IMR-90 (cell line): Measurements from ENCODE around the gene BCL2L2. TPM values are rescaled to one million over a fixed set of nuclear protein-coding genes. Genes with fewer than 3 reads are reported as not detected.

Experiments
- ATAC-seq: fragments of 200-7000 bp; cut with Tn5 transposase; 2 replicates; pipeline ENCODE4 v1.9.1; 2020; ENCODE audit warnings: low read depth, mild to moderate bottlenecking, moderate library complexity
- BruUV-seq: library from RNA; stranded (reverse); fragments of 400-500 nt; replicated peaks from 2 replicates; lab custom pipeline; 2021; lab: Mats Ljungman, UMichigan
- CTCF ChIA-PET: fragments of 300-600 bp; formaldehyde crosslinking; extraction: SDS; loops from one replicate; lab custom pipeline; 2021; ENCODE audit warnings: antibody characterized with exemption; lab: Yijun Ruan, JAX
- POLR2A ChIA-PET: fragments of 300-600 bp; sonication (Branson Sonifier 250); formaldehyde crosslinking; loops from one replicate; lab custom pipeline; 2022; ENCODE audit warnings: antibody characterized with exemption; ENCODE audit not compliant: unreplicated experiment; lab: Charles Lee
- DNase-seq: peaks from one replicate; pipeline ENCODE4 v3.0.0; 2013
- H2AFZ ChIP-seq: replicated peaks from 2 replicates; pipeline ENCODE3; 2013; ENCODE audit warnings: low read length, mild to moderate bottlenecking; ENCODE audit not compliant: poor library complexity
- H2AK5ac ChIP-seq: 2 replicates; pipeline ENCODE4 v1.6.1; 2013; ENCODE audit warnings: low read depth, low read length, inconsistent platforms
- H2AK9ac ChIP-seq: replicated peaks from 2 replicates; pipeline ENCODE3; 2013; ENCODE audit warnings: mild to moderate bottlenecking, low read depth, low read length, moderate library complexity; ENCODE audit not compliant: poor library complexity
- H2BK120ac ChIP-seq: 2 replicates; pipeline ENCODE4 v1.6.1; 2013; ENCODE audit warnings: low read depth, low read length, inconsistent platforms
- H2BK15ac ChIP-seq: 3 replicates; pipeline ENCODE4 v1.6.1; 2013; ENCODE audit warnings: low read depth, low read length, inconsistent platforms
- H2BK20ac ChIP-seq: 2 replicates; pipeline ENCODE4 v1.6.1; 2013; ENCODE audit warnings: low read depth, mild to moderate bottlenecking, inconsistent platforms, low read length, moderate library complexity
- H2BK5ac ChIP-seq: 2 replicates; pipeline ENCODE4 v1.6.1; 2013; ENCODE audit warnings: mild to moderate bottlenecking, low read depth, low read length, inconsistent platforms; ENCODE audit not compliant: poor library complexity, severe bottlenecking
- H3K14ac ChIP-seq: replicated peaks from 2 replicates; pipeline ENCODE4 v1.6.1; 2013; ENCODE audit warnings: low read depth, low read length, inconsistent platforms
- H3K18ac ChIP-seq: 2 replicates; pipeline ENCODE4 v1.6.1; 2013; ENCODE audit warnings: low read depth, low read length, control low read depth
- H3K23ac ChIP-seq: 2 replicates; pipeline ENCODE4 v1.6.1; 2013; ENCODE audit warnings: low read depth, low read length, inconsistent platforms
- H3K27ac ChIP-seq: 2 replicates; pipeline ENCODE4 v1.5.1; 2013; ENCODE audit warnings: mild to moderate bottlenecking, control low read depth, low read length; ENCODE audit not compliant: insufficient read depth
- H3K27me3 ChIP-seq: 2 replicates; pipeline ENCODE4 v1.6.1; 2013; ENCODE audit warnings: low read length; ENCODE audit not compliant: control insufficient read depth, insufficient read depth
- H3K36me3 ChIP-seq: 2 replicates; pipeline ENCODE4 v1.6.1; 2013; ENCODE audit warnings: low read length, mixed read lengths; ENCODE audit not compliant: control insufficient read depth, insufficient read depth
- H3K4ac ChIP-seq: 2 replicates; pipeline ENCODE4 v1.6.1; 2013; ENCODE audit warnings: low read depth, low read length, inconsistent platforms
- H3K4me1 ChIP-seq: 2 replicates; pipeline ENCODE4 v1.6.1; 2013; ENCODE audit warnings: low read length, mixed read lengths; ENCODE audit not compliant: control insufficient read depth, insufficient read depth
- H3K4me2 ChIP-seq: 2 replicates; pipeline ENCODE4 v1.6.1; 2013; ENCODE audit warnings: low read depth, mild to moderate bottlenecking, control low read depth, low read length, moderate library complexity
- H3K4me3 ChIP-seq: 2 replicates; pipeline ENCODE4 v1.5.1; 2013; ENCODE audit warnings: low read depth, mild to moderate bottlenecking, control low read depth, low read length, moderate library complexity; ENCODE audit not compliant: insufficient read depth
- H3K56ac ChIP-seq: 2 replicates; pipeline ENCODE4 v1.6.1; 2013; ENCODE audit warnings: low read length, inconsistent platforms; ENCODE audit not compliant: insufficient read depth; ENCODE audit errors: extremely low read depth
- H3K79me1 ChIP-seq, 2 experiments: 2 replicates each; pipeline ENCODE4 v1.6.1; 2013; ENCODE audit warnings: low read length in 2 of 2, inconsistent platforms in 1 of 2, low read depth in 1 of 2
- H3K9ac ChIP-seq: 2 replicates; pipeline ENCODE4 v1.6.1; 2013; ENCODE audit warnings: low read depth, low read length, control low read depth
- H3K9me1 ChIP-seq: 2 replicates; pipeline ENCODE4 v1.6.1; 2013; ENCODE audit warnings: low read length, inconsistent platforms; ENCODE audit not compliant: insufficient read depth
- H3K9me3 ChIP-seq: 2 replicates; pipeline ENCODE4 v1.6.1; 2013; ENCODE audit warnings: low read length; ENCODE audit not compliant: control insufficient read depth, insufficient read depth
- H4K20me1 ChIP-seq: 2 replicates; pipeline ENCODE4 v1.6.1; 2013; ENCODE audit warnings: low read length, inconsistent platforms; ENCODE audit not compliant: insufficient read depth
- H4K5ac ChIP-seq: 2 replicates; pipeline ENCODE4 v1.6.1; 2013; ENCODE audit warnings: mild to moderate bottlenecking, low read depth, low read length, control low read depth
- H4K8ac ChIP-seq, 2 experiments: 2 replicates each; pipeline ENCODE4 v1.6.1; 2013; ENCODE audit warnings: low read depth in 2 of 2, low read length in 2 of 2, control low read depth in 1 of 2, inconsistent platforms in 1 of 2
- H4K91ac ChIP-seq: 2 replicates; pipeline ENCODE4 v1.6.1; 2013; ENCODE audit warnings: low read depth, low read length, inconsistent platforms; ENCODE audit not compliant: insufficient read depth
- BHLHE40 ChIP-seq: fragments of 150-350 bp; IDR thresholded peaks from 2 replicates; pipeline ENCODE4 v1.6.1; 2016; ENCODE audit warnings: mild to moderate bottlenecking, low read depth, low read length
- CEBPB ChIP-seq: IDR thresholded peaks from 2 replicates; pipeline ENCODE4 v1.6.1; 2012; ENCODE audit warnings: low read depth, low read length, improper control_type of control experiment
- CHD1 ChIP-seq: IDR thresholded peaks from 2 replicates; pipeline ENCODE4 v1.6.1; 2012; ENCODE audit warnings: low read depth, low read length, improper control_type of control experiment
- CTCF ChIP-seq: conservative IDR thresholded peaks from 2 replicates; pipeline ENCODE4 v1.5.1; 2012; ENCODE audit warnings: mild to moderate bottlenecking, low read depth, low read length, improper control_type of control experiment
- ELK1 ChIP-seq: fragments of 150-350 bp; IDR thresholded peaks from 2 replicates; pipeline ENCODE4 v1.6.1; 2016; ENCODE audit warnings: low read depth, mild to moderate bottlenecking, low read length, moderate library complexity, borderline replicate concordance
- FOS ChIP-seq: fragments of 150-350 bp; IDR thresholded peaks from 2 replicates; pipeline ENCODE4 v1.6.1; 2016; ENCODE audit warnings: low read depth, low read length
- MAFK ChIP-seq: IDR thresholded peaks from 2 replicates; pipeline ENCODE4 v1.6.1; 2012; ENCODE audit warnings: low read depth, low read length, improper control_type of control experiment
- MAZ ChIP-seq: IDR thresholded peaks from 2 replicates; pipeline ENCODE4 v1.6.1; 2012; ENCODE audit warnings: low read depth, mild to moderate bottlenecking, low read length, improper control_type of control experiment, moderate library complexity, borderline replicate concordance
- MXI1 ChIP-seq: IDR thresholded peaks from 2 replicates; pipeline ENCODE4 v1.6.1; 2012; ENCODE audit warnings: low read depth, mild to moderate bottlenecking, low read length, moderate library complexity, borderline replicate concordance
- NFE2L2 ChIP-seq: fragments of 150-350 bp; IDR thresholded peaks from 2 replicates; pipeline ENCODE4 v1.6.1; 2016; ENCODE audit warnings: low read depth, mild to moderate bottlenecking, low read length
- POLR2A ChIP-seq: IDR thresholded peaks from 2 replicates; pipeline ENCODE4 v1.6.1; 2012; ENCODE audit warnings: mild to moderate bottlenecking, low read depth, low read length
- RAD21 ChIP-seq: IDR thresholded peaks from 2 replicates; pipeline ENCODE4 v1.6.1; 2012; ENCODE audit warnings: low read length, improper control_type of control experiment
- SMC3 ChIP-seq: fragments of 150-350 bp; IDR thresholded peaks from 2 replicates; pipeline ENCODE4 v1.6.1; 2016; ENCODE audit warnings: low read depth, mild to moderate bottlenecking, antibody characterized with exemption, low read length, moderate library complexity
- USF2 ChIP-seq: fragments of 150-350 bp; IDR thresholded peaks from 2 replicates; pipeline ENCODE4 v1.6.1; 2017; ENCODE audit warnings: mild to moderate bottlenecking, antibody characterized with exemption, low read length, low read depth
- WGBS, 2 experiments: methylation state at CpG; one replicate each; pipeline versions ENCODE4 v1.1.5 to v1.1.7; 2013; ENCODE audit warnings: missing lambda C conversion rate in 2 of 2; ENCODE audit not compliant: insufficient read length in 1 of 2; ENCODE audit errors: extremely low coverage in 2 of 2; 5-methylcytosine and 5-hydroxymethylcytosine counted together
- dilution Hi-C: fragments of 300-500 bp; cut with HindIII; formaldehyde crosslinking; loops from one replicate; pipeline ENCODE4 v1.14.3; 2018; ENCODE audit warnings: low sequenced_read_pairs; ENCODE audit not compliant: unreplicated experiment
- in situ Hi-C: fragments of 300-500 bp; cut with MboI; formaldehyde crosslinking; loops from 3 replicates; pipeline ENCODE4 v1.14.3; 2019; ENCODE audit warnings: low sequenced_read_pairs, inconsistent platforms, mixed read lengths
- intact Hi-C: fragments of 100-400 bp; cut with micrococcal nuclease; formaldehyde crosslinking; loops from 2 replicates; pipeline ENCODE4 v1.10.0; 2022
- polyA plus RNA-seq, 3 experiments: library from polyadenylated mRNA; depleted of rRNA; stranded (reverse); fragments of >200 nt; gene quantifications; 2 replicates each; pipeline ENCODE4 v1.2.3, GENCODE V29; 2012; ENCODE audit warnings: low replicate concordance in 1 of 3
- total RNA-seq: library from RNA; depleted of rRNA; stranded (reverse); fragments of >200 nt; gene quantifications from 2 replicates; pipeline ENCODE4 v1.2.3, GENCODE V29; 2012

Gene BCL2L2
- total and polyA plus RNA-seq, 2 of the 4 experiments (the other 2 are of a cell fraction): 14.5 to 40.9 TPM

- 75% methylated on average over 2 of the region's 24 CpGs; no CpG with 5 or more reads in 1 of the 2 experiments for WGBS, 2 experiments
- Histone ChIP-seq H3K27ac (no peak overlapping the region), H3K4ac (no peak overlapping the region), H2BK120ac (no peak overlapping the region), H3K4me3 (no peak overlapping the region), H4K91ac (no peak overlapping the region), H3K4me1 (peaks cover 2% of the 10 kb centered on the region), H3K9me3 (no peaks in the 10 kb centered on the region), H2BK20ac (no peak overlapping the region), H3K9ac (no peak overlapping the region), H3K23ac (no peak overlapping the region), H2AK9ac (peak overlapping the region; percentile 15), H2BK5ac (no peak overlapping the region), H2AFZ (peak overlapping the region; percentile 80), H3K79me1 (peaks cover 0 to 1% of the 10 kb centered on the region in 2 experiments; a peak in 3 of 4 replicates), H3K9me1 (no peaks in the 10 kb centered on the region), H3K18ac (no peak overlapping the region), H3K14ac (no peak overlapping the region), H3K56ac (no peak overlapping the region), H3K4me2 (peak overlapping the region; percentile 60; the same call in 1 of the 2 replicates), H3K36me3 (no peaks in the 10 kb centered on the region), H4K8ac (peak overlapping the region in 1 of 2 experiments; percentile 61; a peak in 1 of 4 replicates), H4K5ac (peak overlapping the region; percentile 92; the same call in 1 of the 2 replicates), H2BK15ac (no peak overlapping the region), H4K20me1 (no peaks in the 10 kb centered on the region), H2AK5ac (no peak overlapping the region), H3K27me3 (peaks cover 3% of the 10 kb centered on the region; the same call in 1 of the 2 replicates)
- POLR2A ChIA-PET: no interaction called here
- in situ Hi-C loops (no loop called here), intact Hi-C loops (loop anchor here (1.0 to 5.0 kb wide), 2 partner anchors 30 to 108 kb away; no protein-coding TSS in a partner anchor), dilution Hi-C loops (no loop called here)
- ATAC-seq: peak; percentile 79
- no TSS peak for BruUV-seq
- DNase-seq: peak; percentile 51
- CTCF ChIA-PET: interaction anchor here (0.7 kb wide), 3 partner anchors 180 to 1135 kb away, joined by 3 read pairs; partner anchors contain the start of gene KHNYN
- no peak for TF ChIP-seq CEBPB
- TF ChIP-seq RAD21: peak; percentile 45
- no peak for TF ChIP-seq POLR2A
- TF ChIP-seq CHD1: no peak
- no peak for TF ChIP-seq USF2
- no peak for TF ChIP-seq ELK1
- TF ChIP-seq FOS: no peak
- TF ChIP-seq MAFK: no peak
- peak; percentile 87 for TF ChIP-seq CTCF
- TF ChIP-seq MAZ: no peak
- peak; percentile 59 for TF ChIP-seq SMC3
- TF ChIP-seq MXI1: no peak
- no peak for TF ChIP-seq NFE2L2
- no peak for TF ChIP-seq BHLHE40
Observed at GRCh38 chr14:23294734-23295561, 11.7 kb upstream of the BCL2L2 start.
